HTERT RPE-1 (cell line): ENCODE results near the gene COMTD1.
"Not testable (repeated sequence)": the region's sequence is repeated elsewhere in the genome, so short reads cannot be mapped to it uniquely, and the experiment has no call there.

Source experiments
- in situ Hi-C: fragments of 300-500 bp; cut with MboI; formaldehyde crosslinking; loops from 4 replicates; pipeline ENCODE4 v1.14.3; 2020; ENCODE audit warnings: low sequenced_read_pairs

The COMTD1 gene

DNA sequence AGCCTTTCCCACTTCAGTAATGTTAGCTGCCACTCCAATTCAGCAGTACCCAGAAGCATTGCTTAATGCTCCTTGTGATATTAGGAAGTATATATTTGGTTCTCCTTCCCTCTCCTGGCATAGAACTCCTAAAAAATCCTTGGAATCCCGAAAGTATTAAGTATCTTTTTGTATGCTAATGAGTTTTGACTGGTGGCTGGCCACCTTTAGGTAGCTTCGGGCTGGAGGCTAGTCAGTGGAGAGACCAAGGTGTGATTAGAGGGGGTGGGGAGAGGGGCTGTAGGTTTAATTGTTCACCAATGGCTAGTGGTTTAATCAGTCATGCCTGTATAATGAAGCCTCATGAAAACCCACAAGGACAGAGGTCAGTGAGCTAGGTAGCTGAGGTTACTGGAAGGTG is 12.2 kb downstream of the COMTD1 start:
- in situ Hi-C loops, result no loop called here

GRCh38 chr10:75221492-75221891 is 14.3 kb downstream of the COMTD1 start:
- in situ Hi-C loops, result not testable (repeated sequence)

GRCh38 chr10:75220274-75220673 is 15.5 kb downstream of the COMTD1 start:
- in situ Hi-C loops, result no loop called here

DNA sequence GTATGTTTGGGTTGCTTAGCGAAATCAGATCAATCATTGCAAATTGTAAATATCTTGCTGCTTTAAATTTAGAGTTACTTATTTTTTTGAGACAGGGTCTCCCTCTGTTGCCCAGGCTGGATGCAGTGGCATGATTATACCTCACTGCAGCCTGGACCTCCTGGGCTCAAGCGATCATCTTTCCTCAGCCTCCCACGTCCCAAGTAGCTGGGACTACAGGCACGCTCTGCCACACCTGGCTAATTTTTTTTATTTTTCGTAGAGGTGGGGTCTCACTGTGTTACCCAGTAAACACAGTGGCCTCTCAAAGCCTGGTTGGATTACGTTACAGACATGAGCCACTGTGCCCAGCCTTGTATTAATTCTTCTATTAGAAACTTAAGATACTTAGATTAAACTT is 23.4 kb downstream of the COMTD1 start:
- in situ Hi-C loops, result no loop called here

DNA sequence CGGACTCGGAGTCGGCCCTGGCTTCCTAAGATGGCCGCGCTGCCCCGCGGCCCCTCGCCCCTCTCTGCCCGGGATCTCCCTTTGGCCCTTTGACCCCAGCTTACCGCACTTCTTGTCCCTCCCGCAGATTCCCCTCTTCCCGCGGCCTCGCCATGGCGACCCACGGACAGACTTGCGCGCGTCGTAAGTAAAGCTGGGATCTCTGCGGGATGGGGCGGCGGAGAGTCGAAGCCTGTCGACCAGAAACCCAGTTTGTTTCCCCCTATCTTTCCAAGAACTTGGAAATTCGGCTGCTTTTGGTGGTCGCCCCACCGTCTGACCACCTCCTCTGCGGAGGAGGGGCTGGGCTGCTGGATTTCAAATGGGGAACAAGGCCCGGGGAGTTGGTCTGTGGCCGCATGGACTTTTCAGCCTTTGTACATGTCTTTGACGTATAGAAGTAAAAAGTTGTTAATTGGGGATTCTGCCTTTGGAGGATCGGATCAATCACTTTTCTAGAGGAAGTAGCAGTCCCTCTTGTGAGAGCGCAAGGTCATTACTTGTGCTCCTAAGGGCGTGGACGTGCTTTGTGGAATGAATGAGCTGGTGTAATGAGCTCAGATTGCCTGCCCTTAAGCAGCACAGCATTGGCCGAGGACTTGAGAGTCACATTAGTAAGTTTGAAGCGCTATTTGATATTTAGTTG is 24.6 kb downstream of the COMTD1 start:
- in situ Hi-C loops, result no loop called here

DNA sequence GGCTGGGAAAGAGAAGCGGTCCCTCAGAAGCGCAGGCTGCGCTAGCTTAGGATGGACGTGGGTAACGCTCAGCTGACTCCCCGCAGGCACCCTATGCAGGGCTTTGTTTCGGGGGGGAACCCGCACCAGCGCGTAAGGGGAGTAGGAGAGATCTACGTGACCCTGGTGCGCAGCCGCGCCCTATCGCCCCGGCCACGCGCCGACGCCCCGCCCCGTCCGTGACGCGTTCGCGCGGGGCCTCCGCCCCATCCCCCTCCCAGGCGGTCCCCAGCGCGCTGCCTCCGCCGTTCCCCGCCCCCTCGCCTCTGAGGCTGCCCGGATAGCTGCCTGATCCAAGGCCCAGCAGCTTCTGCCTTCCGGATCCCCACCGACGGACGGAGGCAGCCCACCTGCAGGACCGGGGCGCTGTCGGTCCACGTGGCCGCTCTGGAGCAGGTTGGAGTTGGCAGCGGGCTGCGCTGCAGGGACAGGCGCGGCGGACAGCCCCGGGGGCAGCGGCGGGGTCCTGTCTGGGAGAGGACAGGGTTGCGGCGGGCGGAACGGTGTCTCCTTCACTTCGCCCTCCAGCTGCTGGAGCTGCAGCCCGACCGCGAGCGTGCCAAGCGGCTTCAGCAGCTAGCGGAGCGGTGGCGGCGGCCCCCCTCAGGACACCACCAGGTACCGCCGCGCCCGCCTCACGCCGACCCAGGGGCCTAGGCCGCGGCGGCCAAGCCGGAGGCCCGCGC is 25.3 kb downstream of the COMTD1 start, which contains the start of gene VDAC2:
VDAC2 (plus strand) TSS at position 515 of the 725 bp plus-strand sequence. CDS start 363 bp downstream, outside the sequence.
- in situ Hi-C loops, result no loop called here

GRCh38 chr10:75209921-75210281 is 25.9 kb downstream of the COMTD1 start:
- in situ Hi-C loops, result no loop called here

- in situ Hi-C loops, result no loop called here
Measured at GRCh38 chr10:75209086-75209920, 26.5 kb downstream of the COMTD1 start.

DNA sequence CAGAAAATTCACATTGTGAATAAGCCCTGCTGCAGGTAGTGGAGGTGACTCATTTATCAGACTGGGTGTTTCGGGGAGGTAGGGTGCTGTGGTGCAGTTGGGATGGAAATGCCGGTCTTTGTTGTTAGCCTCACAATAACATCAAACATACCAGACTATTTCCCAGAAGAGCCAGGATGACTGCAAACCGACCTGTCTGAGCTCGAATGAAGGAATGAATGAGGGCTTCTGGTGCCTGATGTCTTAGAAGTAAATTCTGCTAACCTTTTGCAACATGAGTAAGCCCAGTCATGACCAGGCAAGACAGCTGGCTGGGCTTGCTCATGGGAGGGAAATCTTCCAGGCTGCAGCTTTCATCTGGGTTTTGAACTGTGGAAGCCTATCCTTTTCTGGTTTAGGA is 27.6 kb downstream of the COMTD1 start:
- in situ Hi-C loops, result no loop called here

GRCh38 chr10:75207857-75208144 is 28.0 kb downstream of the COMTD1 start:
- in situ Hi-C loops, result no loop called here

GRCh38 chr10:75207079-75207856 is 28.5 kb downstream of the COMTD1 start:
- in situ Hi-C loops, result no loop called here

- in situ Hi-C loops, result not testable (repeated sequence)
Measured at GRCh38 chr10:75206638-75207037, 29.1 kb downstream of the COMTD1 start.

- in situ Hi-C loops, result no loop called here
Measured at GRCh38 chr10:75205908-75206307, 29.8 kb downstream of the COMTD1 start.

- in situ Hi-C loops, result no loop called here
Measured at GRCh38 chr10:75203724-75204123, 32.0 kb downstream of the COMTD1 start.

GRCh38 chr10:75203046-75203620 is 32.6 kb downstream of the COMTD1 start:
- in situ Hi-C loops, result not testable (repeated sequence)

- in situ Hi-C loops, result no loop called here
Measured at GRCh38 chr10:75202321-75203045, 33.3 kb downstream of the COMTD1 start.

- in situ Hi-C loops, result no loop called here
Measured at GRCh38 chr10:75201793-75202307, 33.9 kb downstream of the COMTD1 start.

- in situ Hi-C loops, result not testable (repeated sequence)
Measured at GRCh38 chr10:75199949-75200348, 35.8 kb downstream of the COMTD1 start.

- in situ Hi-C loops, result no loop called here
Measured at GRCh38 chr10:75197906-75198305, 37.9 kb downstream of the COMTD1 start.

DNA sequence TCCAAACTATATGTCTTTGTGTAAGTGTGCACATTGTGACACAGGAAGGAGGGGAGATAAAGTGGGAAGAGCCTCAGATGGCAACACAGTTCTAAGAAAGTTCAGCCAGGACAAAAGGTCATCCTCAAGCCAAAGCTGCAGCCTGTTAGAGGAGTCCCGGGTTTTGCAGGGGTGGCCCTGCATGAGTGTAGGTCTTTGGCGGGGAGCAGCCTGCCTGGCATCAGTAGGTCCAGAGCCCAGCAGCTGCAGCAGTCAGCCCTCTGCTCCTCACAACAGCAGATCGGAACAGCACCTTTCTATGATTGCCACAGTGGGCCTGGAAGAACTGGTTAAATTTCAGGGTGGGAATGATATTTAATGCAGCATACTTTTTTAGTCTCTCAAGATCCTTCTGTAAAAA is 38.7 kb downstream of the COMTD1 start:
- in situ Hi-C loops, result no loop called here
